GM18909 (cell line): Measurements from ENCODE around the gene PPFIBP1.
"Not testable (repeated sequence)": the region's sequence is repeated elsewhere in the genome, so short reads cannot be mapped to it uniquely, and the experiment has no call there.

Source experiments
- ATAC-seq: cut with Tn5 transposase; IDR thresholded peaks from one replicate; pipeline ENCODE4 v1.9.1; 2021; ENCODE audit warnings: mild to moderate bottlenecking; ENCODE audit not compliant: unreplicated experiment, poor library complexity

Gene PPFIBP1

GRCh38 chr12:27555925-27556778 is 32.1 kb downstream of the PPFIBP1 start:
- ATAC-seq, result no peak

GRCh38 chr12:27560126-27560525 is 36.1 kb downstream of the PPFIBP1 start:
- ATAC-seq, result no peak

- no peak for ATAC-seq
Measured at GRCh38 chr12:27561535-27562350, 37.7 kb downstream of the PPFIBP1 start.

- no peak for ATAC-seq
Measured at GRCh38 chr12:27564612-27565213, 40.7 kb downstream of the PPFIBP1 start.

- no peak for ATAC-seq
Measured at GRCh38 chr12:27566159-27566558, 42.2 kb downstream of the PPFIBP1 start.

- no peak for ATAC-seq
Measured at GRCh38 chr12:27566626-27567025, 42.6 kb downstream of the PPFIBP1 start.

GRCh38 chr12:27571463-27571862 is 47.5 kb downstream of the PPFIBP1 start:
- ATAC-seq, result no peak

- ATAC-seq, result no peak
Measured at GRCh38 chr12:27572486-27573255, 48.7 kb downstream of the PPFIBP1 start.

GRCh38 chr12:27573972-27574371 is 50.0 kb downstream of the PPFIBP1 start:
- ATAC-seq, result no peak

GRCh38 chr12:27575090-27575761 is 51.2 kb downstream of the PPFIBP1 start:
- ATAC-seq, result no peak

- ATAC-seq, result no peak
Measured at GRCh38 chr12:27575762-27576118, 51.7 kb downstream of the PPFIBP1 start.

GRCh38 chr12:27576667-27577347 is 52.8 kb downstream of the PPFIBP1 start:
- ATAC-seq, result no peak

GRCh38 chr12:27577688-27578087 is 53.7 kb downstream of the PPFIBP1 start:
- no peak for ATAC-seq

GRCh38 chr12:27578689-27579372 is 54.8 kb downstream of the PPFIBP1 start:
- ATAC-seq, result no peak

- no peak for ATAC-seq
Measured at GRCh38 chr12:27580561-27581330, 56.7 kb downstream of the PPFIBP1 start.

- ATAC-seq, result not testable (repeated sequence)
Measured at GRCh38 chr12:27581331-27581671, 57.3 kb downstream of the PPFIBP1 start.

- not testable (repeated sequence) for ATAC-seq
Measured at GRCh38 chr12:27581833-27582232, 57.8 kb downstream of the PPFIBP1 start.

GRCh38 chr12:27582445-27582844 is 58.4 kb downstream of the PPFIBP1 start:
- not testable (repeated sequence) for ATAC-seq
